ENCODE results near the gene HS6ST2.

DNA sequence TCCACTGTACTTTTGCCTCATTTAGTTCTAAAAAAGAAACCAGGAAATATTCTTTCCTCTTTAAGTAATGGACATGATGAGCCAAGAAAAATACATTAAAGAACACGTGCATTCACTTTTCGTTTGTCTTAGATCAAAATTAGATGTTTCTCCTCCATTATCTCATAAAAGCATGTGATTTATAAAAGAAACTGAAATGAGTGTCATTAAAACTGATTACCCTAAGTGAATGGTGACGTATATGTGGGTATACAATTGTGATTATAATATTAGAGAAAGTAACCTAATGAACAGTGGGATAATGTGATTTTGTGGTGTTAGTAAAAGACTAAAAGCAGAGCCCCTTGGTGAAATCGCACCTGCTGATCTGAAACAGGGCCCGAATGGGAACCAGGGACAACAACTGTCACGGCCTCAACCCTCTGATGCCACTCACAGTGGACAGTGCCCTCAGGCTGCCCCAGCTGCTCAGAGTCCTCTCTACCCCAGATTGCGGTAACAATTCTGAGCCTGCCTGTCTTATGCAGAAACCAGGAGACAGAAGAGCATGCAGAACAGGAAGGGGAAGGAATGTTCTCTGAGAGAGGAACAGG lies 25.7 kb upstream of the HS6ST2 start:
- TF ChIP-seq EZH2phosphoT487 (IDR thresholded peaks at IDR 0.05; ENCODE audit: insufficient read depth, low read depth) (no peak), EZH2 (IDR thresholded peaks at IDR 0.05; ENCODE audit: insufficient read depth, poor library complexity, severe bottlenecking) (no peak)
